Suppressor macrophage (primary cell): ENCODE data around the gene CBFA2T2.
"Not testable (repeated sequence)": the region's sequence is repeated elsewhere in the genome, so short reads cannot be mapped to it uniquely, and the experiment has no call there.

Source experiments
- DNase-seq, 4 experiments: peaks; one replicate each; pipeline ENCODE4 v3.0.0-alpha.2; 2020 to 2022
- total RNA-seq, 17 experiments: gene quantifications; one replicate each; lab custom pipeline; 2026; ENCODE audit warnings: mixed read lengths in 6 of 17, inconsistent platforms in 3 of 17; lab: John Stamatoyannopoulos, UW

The CBFA2T2 gene
- total RNA-seq: 7.6 to 38.9 (median 17.5) reads per million in 17 experiments

DNA sequence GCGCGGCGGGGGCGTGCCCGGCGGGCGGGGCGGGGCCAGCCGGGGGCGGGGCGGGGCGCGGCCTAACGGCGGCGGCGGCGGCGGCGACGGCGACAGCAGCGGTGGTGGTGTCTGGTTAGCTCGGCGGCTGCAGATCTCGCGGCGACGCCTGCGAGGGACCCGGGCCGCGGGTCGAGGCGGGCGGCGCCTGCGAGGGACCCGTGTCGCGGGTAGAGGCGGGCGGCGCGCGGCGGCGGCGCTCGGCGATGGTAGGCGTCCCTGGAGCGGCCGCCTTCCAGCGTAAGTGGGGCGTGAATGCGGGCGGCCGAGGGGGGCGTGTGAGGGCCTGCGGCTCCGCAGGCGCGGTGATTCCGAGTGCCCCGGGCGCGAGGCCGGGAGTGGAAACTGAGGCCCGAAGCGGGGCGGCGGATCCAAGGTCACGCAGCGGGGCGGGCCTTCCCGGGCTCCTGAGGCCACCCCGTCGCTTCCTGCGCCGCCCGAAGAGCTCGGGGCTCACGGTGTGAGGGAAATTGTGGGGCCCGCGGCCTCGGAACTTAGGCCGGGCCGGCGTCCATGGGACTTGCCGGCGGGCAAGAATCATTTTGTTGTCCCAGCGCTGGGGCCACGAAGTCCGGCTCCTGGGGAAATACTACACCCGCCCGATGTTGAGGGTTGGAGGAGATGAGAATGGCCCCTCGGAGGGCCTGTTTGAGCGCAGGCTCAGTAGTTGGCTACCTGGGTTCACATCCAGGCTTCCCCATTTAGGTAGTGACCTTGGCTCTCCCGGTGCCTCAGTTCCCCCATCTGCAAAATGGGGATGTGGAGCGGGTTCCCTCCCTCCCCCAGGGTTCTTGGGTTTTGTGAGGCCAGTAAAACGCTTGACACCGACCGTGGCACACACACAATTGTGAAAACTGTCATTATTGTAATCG lies at the start of gene CBFA2T2:
Gene CBFA2T2 (plus strand): TSS at position 74 of the 911 bp plus-strand sequence. CDS start 172 bp downstream, at position 246.
- no peak for DNase-seq

DNA sequence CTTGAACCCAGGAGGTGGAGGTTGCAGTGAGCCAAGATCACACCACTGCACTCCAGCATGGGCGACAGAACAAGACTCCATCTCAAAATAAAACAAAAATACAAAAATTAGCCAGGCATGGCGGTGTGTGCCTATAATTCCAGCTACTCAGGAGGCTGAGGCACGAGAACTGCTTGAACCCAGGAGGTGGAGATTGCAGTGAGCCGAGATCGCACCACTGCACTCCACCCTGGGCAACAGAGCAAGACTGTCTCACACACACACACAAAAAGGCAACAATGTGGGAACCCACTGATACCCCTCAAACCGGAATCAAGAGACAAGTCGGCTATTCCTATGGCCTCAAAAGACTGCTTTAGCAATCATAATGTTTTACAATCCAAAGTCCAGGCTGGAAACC lies 49.3 kb upstream of the CBFA2T2 start:
- not testable (repeated sequence) for DNase-seq

DNA sequence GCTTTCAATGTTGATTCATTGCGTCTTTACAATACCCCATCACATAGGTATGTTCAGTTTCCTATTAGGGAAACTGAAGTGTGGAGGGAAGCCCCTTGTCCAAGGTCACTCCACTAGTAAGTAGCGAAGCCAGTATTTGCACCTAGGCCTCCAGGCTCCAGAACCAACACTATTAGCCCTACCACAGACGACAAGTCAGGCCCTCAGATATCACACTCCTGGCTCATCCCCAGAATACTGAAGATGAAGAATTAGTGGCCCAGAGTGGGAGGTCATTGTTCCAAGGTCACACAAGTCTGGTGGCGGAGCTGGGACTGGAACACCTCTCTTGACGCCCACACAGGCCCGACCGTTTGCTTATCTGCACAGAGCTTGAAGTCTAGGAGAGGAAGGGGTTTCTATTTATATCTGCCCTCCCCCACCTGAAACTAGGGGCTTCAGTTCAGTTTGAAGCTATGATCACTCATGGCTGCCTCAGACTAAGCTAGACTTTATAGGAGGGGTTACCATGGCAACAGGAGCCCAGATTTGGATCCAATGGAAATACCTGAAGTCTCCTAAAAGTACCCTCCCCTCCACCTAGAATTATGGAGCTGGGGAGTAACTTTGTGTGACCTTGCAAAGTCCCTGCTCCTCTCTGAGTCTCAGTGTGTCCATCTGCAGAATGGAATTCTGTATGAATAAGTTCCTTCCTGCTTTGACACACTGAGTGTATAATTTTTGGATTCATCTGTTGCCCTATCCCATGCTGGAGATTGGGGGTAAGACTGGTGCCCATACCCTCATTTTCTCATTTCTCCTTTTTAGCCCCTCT lies 48.5 kb upstream of the CBFA2T2 start:
- DNase-seq: no peak

DNA sequence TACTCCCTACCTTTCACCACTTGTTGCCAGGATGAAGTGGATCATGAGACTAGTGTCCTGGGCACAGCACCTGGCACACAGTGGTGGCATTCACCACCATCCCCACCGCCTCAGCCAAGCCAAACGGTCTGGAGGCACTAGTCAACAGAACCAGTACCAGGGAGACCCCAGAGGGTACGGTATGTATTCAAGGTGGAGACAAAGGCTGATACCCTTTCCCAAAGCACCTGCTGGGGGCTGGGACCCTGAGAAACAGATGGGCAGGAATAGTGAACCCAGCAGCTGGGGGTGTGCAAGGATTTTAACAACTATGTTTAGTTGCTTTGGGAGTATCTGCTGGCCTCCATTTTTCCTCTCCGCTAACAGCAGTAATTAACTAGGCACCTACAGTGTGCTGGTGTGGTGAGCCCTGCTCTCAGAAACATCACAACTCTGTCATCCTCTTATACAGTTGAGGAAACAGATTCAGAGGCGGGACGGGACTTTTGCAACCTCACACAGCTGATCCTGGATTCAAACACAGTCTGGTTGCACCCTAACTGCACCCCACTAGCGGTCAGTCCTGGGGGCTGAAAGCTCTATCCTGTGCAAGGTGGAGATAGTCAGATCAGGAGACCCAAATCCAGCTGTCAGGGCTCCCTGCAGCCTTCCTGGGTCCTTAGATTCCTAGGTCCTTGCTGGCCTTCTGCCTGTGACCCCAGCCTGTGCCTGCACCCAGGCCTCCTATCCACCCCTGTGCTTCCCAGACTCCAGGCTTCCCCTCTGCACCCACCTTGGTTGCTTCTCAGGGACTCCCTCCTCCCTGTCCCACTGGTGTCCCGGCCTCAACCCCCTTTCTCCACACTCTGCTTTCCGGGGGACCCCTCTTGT lies 47.5 kb upstream of the CBFA2T2 start:
- DNase-seq: peak in 1 of 4 experiments; percentile 12

DNA sequence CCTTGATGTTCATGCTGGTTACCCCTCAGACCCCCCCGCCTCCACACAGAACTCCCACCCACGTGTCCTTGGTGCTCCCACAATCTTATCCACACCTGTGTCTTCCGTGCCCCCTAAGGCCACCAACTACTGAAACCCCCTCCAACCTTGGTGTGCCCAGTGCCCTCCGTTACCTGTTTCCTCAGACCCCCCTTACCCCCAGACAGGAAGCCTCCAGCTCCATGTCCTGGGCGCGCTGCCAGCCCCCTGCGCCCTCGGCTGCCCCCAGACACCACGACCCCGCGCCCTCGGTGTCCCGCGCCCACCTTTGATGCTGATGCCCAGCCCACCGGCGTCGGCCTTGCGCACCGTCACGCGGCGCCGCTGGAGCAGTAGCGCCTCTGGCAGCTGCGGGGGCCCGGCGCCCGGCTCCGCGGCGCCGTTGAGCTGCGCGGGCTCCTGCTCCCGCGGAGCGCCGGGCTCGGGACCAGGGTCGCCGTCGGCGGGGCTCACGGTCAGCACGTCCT lies 46.8 kb upstream of the CBFA2T2 start:
- DNase-seq: peak in 2 of 4 experiments; percentile 16 to 20

DNA sequence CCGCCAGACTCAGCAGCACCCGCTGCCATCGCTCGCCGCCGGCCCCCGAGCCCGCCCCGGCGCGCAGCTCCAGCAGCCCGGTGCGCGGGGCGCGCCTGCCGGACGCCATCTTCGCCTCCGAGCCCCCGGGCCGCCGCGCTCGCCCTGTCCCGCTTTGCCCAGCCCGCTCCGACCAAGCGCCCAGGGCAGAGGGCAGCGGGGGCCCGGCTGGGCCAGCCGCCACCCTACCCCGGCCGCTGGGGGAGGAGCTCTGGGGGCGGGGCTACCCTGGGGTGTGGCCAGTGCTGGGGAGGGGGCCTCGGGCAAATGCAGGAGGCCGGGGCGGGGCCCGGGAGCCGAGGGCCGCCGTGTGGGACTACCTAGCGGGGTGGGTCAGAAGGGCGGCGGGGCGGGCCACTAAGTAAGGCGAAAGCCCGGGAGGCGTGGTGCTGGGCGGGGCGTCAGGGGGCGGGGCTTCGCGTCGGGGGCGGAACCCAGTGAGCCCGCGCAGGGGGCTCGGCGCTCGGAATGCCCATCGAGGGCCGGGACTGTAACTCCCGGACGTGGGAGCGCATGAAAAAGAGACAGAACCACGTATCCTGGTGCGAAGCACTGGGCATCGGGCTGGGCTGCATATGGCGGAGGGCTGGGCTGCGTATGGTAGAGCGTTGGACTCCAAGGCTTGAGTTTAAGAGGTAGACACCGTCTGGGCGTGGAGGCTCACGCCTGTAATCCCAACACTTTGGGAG lies 46.2 kb upstream of the CBFA2T2 start, which contains the start of gene SNTA1:
Gene SNTA1 (minus strand): TSS at position 252 of the 728 bp plus-strand sequence. CDS start 143 bp downstream, at position 109.
- peak; percentile 84 to 94 (median 91) for DNase-seq

DNA sequence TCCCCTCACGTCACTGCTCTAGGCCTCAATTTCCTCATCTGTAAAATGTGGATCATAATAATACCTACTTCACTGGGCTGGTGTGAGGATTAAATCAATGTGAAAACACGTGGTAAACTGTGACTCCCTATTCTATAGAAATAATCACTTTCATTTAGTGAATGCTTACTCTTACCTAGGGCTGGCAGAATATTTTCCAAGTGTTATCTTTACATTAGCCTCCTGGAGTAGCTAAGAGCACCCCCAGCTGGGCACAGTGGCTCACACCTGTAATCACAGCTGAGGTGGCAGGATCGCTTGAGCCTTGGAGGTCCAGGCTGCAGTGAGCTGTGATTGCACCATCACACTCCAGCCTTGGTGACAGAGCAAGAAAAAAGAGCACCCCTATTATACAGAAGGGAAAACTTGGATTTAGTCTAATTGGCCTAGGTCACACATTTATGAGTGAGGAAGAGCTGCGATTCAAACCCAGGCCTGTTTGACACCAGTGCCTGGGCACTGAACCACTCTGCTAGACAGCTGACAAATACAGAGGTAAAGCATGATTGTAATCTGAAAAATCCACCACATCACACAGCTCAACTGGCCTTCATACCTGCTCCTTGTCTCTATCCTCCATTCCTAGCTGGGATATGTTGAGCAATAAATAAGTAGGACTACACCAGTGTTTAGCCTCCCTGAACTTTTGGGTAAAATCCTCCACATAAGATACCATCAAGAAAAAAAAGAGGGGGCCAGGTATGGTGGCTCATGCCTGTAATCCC lies 44.9 kb upstream of the CBFA2T2 start:
- DNase-seq: peak in 1 of 4 experiments; percentile 27

DNA sequence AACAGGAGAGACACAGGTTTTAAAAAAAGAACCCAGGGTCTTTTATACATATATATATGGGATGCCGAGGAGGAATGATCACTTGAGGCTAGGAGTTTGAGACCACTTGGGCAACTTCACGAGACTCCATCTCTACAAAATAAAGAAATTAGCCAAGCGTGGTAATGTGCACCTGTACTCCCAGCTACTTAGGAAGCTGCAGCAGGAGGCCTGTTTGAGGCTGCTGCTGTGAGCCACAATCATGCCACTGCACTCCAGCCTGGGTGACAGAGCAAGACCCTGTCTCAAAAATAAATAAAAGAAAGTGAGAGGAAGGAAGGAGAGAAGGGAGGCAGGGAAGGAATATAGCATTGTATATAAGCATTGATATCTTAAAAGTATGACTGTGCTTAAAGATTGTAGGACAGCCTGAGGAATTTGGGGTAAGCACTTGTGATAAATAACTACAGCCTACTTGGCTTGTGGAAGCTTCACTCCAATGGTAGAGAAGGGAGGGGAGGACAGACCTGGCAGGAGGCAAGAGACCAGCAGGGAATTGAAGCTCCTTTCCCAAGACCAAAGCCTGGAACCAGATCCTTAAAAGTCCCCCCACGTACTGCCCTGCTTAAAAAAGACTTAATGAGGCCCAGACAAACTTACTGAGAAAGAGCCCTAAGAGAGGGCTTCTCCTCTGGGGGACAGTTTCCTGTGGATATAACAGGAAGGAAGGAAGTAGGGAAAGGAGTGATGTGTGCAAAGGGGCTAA lies 43.8 kb upstream of the CBFA2T2 start:
- no peak for DNase-seq

DNA sequence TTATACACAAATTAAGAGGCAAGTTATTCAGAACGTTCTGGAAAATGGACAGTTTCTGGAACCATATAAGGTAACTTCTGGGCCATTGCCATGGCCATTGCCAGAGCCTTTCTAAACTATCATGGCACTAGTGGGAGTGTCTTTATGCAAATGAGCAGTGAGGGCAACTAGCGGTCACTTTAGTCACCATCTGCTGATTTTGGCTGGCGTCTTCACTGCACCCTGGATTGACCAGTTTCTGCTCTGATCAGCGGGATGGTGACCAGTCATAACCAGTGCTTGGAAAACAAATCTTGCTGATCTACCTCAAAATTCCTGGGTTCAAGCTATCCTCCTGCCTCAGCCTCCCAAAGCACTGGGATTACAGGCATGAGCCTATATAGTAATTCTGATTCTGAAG lies 39.0 kb upstream of the CBFA2T2 start:
- DNase-seq: peak in 3 of 4 experiments; percentile 17 to 24 (median 21)

DNA sequence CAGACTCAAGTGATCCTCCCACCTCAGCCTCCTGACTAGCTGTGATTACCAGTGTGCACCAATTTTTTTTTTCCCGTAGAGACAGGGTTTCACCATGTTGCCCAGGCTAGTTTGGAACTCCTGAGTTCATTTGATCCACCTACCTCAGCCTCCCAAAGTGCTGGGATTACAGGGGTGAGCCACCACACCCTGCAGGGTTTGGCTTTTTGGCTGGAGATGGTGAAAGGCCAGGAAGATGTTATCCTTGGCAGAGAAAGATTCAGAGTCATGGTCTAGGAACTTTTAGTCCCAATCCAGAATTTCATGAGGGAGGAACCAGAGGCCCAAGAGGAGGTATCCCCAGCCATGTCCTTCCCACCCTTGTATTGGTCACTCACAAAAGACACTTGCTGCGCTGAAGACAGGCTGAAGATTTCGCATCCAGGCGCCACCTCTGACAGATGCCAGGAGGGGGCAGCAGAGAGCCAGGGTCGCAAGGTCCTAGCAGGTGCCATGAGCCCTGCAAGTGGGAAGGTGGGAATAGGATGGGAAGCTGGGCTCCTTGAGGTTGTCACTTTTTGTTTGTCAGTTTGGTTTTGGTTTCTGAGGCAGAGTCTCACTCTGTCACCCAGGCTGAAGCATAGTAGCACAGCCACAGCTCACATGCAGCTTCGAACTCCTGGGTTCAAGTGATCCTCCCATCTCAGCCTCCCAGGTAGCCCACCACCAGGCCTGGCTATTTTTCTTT lies 32.8 kb upstream of the CBFA2T2 start:
- peak; percentile 80 to 90 (median 87) for DNase-seq

DNA sequence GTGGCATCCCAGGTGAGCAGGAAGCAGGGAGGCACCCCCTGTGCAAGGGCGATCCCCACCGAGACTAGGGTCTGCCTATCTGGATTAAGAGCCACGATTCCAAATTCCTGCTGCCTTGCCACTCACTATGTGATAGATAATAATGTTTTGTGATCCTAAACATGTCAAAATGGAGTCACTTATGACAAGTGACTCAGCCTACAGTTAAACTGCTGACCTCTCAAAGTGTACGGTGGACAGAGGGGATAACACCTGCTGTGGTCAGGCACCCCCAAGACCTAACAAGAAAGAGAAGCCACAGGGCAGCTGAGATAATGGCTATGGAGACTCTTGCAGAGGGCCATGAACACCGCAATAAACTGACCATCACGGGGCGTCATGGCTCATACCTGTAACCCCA lies 30.3 kb upstream of the CBFA2T2 start:
- no peak for DNase-seq

DNA sequence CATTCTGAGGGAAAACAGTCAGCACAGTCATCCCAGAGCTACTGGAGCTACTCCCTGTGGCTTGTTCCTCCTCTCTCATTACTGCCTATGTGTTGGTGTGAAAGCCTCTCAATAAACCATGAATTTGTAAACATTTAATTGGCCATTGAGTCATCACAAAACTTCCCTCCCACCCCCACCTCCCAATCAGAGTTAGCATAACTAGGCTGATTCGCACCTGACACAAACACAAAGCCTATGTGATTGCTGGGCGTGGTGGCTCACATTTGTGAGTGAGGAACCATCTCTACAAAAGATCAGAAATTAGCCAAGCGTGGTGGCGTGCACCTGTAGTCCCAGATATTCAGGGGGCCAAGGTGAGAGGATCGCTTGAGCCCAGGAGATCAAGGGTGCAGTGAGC lies 29.2 kb upstream of the CBFA2T2 start:
- DNase-seq: no peak

DNA sequence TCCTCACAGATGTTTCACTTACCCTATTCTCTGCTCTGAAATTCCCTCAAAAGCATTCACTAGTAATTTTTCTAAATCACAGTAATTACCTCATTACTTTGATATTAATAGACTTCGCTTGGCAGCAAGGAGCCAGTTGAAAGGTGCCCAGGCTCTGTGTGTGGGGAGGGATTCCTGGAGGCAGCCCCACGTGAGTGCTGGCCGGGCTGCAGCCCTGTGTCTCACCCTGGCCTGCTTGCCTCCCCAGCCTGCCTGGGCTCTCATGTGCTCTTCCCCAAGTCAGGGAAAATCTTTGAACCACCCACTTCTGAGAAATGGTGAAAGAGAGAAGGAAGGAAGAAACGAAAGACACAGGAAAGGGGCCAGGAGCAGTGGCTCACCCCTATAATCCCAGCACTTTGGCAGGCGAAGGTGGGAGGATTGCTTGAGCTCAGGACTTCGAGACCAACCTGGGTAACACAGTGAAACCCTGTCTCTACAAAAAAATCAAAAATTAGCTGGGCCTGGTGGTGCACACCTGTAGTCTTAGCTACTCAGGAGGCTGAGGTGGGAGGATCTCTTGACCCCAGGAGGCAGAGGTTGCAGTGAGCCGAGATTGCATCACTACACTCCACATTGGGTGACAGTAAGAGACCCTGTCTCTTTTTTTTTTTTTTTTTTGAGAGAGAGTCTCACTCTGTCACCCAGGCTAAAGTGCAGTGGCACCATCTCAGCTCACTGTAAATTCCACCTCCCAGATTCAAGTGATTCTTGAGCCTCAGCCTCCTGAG lies 26.4 kb upstream of the CBFA2T2 start:
- DNase-seq: no peak

DNA sequence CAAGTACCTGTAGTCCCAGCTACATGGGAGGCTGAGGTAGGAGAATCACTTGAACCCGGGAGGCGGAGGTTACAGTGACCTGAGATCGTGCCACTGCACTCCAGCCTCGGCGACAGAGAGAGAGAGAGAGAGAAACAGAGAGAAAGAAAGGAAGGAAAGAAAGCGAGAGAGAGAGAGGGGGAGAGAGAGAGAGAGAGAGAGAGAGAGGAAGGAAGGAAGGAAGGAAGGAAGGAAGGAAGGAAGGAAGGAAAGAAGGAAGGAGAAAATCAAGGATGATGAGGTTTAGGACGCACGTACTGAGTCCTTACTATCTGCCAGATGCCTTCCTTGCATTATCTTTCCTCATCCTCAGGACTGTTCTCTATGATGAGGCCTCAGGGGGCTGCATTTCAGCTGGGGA lies 25.1 kb upstream of the CBFA2T2 start:
- DNase-seq: not testable (repeated sequence)

DNA sequence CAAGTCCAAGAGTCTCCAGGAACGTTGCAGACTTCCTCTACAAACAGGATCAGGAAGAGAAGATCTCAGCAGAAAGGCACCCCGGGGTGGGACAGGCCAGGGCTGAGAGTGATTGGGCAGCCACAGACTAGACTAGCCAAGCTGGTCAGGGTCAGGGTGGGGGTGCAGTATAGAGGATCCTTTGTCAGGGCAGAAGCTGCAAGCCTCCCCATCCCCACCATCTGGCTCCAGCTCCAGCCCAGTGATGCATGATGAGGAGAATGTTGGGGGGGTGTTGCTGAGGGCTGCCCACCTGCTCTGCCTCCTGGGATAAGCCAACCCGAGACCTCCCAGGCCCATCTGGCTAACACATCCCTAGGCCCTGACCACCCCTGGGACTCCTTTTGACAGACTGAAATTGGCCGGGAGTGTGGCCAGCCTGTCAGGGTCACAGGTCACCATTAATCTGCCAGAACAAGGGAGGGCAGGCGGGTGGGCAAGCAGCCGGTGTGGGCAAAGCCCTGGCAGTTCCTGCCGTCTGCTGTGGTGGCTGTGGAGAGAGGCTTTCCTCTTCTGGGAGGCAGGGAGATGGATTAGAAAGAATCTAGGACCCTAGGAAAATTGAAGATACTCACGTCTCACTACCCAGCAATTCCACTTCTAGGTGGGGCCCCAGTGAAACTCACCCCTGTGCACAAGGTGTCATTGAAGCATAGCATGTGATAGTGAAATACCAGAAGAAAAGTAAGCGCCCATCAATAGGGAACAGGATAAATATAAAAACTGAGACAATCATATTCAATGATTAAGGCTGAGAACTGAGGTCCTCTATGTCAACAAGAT lies 24.2 kb upstream of the CBFA2T2 start:
- DNase-seq: no peak

DNA sequence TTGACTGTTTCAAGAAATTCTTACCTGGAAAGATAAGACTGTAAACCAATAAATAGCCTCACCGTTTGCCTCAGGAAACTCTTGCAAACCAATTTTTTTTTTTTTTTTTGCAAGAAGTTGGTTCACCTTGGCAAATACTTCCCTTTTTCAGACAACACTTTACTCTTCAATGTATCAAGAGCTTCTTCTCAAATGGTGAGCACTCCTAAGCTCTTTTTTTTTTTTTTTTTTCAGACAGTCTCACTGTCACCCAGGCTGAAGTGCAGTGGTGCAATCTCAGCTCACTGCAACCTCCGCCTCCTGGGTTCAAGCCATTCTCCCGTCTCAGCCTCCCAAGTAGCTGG lies 23.6 kb upstream of the CBFA2T2 start:
- DNase-seq: no peak

DNA sequence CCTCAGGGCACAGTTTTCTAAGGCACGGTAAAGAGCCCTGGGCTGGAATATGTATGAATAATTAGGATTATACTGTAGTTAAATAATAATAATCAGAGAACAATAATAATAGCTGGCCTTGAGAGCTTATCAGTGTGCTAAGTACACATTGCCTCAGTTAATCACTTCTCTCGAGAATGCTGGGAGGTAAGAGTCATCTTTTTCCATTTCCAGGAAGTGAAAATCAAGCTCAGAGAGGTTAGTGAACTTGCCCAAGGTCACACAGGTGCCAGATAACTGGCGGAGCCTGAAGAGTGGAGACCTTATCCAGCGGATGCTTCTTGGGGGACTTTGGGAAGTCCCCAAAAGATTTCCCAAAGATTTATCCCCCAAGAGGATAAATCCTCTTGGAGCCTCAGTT lies 19.4 kb upstream of the CBFA2T2 start:
- DNase-seq: no peak
